Measurements from ENCODE around the gene MAGEA10.
"Not testable (repeated sequence)": the region's sequence is repeated elsewhere in the genome, so short reads cannot be mapped to it uniquely, and the experiment has no call there.

Gene MAGEA10

DNA sequence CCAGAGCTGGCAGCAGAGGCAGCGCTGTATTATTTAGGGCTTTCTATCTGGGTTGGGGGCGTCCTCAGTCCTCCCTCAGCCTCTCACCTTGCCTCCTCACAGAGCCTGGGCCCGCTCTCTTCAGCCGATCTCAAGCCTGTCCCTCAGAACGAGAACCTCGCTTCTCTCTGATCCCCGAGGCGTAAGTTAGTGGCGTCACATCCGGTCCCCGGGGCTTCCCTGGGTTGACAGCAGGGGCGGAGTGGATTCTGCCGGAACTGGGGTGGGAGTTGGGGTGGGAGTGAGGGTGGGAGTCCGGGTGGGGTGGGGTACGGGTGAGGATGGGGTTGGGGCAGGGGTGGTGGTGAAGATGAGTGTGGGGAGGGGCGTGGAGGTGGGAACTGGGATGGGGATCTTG is at the start of gene MAGEA10:
TSS of gene MAGEA10 (minus strand) at position 190 of the 397 bp plus-strand sequence. CDS start 2,957 bp downstream, outside the sequence.
- DNase-seq (ENCODE audit: low spot score), result no peak

DNA sequence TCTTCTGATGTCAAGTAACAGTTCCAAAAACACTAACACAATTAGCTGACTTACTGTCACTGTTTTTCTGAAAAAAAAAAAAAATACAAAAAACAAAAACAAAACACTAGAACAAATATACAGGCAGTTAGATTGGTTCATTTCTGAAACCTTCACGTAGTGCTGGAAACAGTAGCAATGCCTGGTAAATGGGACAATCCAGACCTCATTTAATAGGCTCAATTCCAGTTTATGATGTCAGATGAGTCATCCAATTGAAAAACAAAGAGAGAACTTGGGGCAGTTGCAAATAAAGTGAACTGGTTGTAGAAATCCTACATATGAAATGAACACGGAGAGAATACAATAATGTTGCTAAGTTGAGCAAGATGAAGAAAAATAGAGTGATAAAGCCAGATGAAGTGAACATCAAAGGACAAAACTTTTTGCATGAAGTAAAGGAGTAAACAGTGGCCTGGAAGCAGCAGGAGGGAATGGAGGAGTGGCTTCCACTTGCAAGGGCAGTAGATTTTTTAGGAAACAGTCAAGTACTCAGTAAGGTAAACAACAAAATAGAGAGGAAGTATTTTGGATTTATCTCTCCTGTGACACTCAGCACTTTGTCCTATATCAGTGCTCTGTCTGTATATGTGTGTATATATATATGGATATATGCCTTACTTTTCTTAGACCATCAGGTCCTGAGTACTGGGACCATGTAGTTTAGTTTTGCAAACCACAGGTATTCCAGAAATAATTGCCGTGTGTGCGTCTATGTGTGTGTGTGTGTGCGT is 39.3 kb upstream of the MAGEA10 start:
- no peak for DNase-seq (ENCODE audit: low spot score)

DNA sequence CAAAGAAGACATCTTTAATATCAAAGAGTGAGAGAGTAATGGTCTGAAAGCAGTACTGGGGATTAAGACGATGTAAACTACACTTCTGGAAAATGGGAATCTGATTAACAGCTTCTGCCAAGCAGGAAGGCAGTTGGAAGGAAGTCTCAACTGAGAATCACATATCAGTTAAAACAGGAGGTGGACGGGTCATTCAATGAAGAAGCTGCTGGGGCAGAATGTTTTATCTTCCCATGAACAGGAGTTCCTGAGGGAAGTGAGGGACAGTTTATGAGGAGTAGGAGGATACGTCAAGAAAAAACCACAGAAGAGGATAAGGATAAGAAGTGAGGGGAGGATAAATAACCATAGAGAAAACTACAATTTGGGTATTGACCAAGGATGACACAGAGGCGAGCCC is 38.7 kb upstream of the MAGEA10 start:
- DNase-seq (ENCODE audit: low spot score), result no peak

DNA sequence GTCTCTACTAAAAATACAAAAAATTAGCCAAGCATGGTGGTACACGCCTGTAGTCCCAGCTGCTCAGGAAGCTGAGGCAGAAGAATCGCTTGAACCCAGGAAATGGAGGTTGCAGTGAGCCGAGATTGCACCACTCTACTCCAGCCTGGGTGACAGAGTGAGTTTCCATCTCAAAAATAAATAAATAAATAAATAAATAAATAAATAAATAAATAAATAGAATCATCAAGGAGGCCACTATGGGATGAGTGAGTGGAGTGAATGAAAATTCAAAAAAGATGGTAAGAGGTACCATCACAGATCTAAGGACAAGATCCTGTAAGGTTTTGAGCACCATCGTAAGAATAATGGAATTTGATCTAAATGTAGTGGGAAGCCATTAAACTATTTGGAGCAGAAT is 37.5 kb upstream of the MAGEA10 start:
- not testable (repeated sequence) for DNase-seq (ENCODE audit: low spot score)

DNA sequence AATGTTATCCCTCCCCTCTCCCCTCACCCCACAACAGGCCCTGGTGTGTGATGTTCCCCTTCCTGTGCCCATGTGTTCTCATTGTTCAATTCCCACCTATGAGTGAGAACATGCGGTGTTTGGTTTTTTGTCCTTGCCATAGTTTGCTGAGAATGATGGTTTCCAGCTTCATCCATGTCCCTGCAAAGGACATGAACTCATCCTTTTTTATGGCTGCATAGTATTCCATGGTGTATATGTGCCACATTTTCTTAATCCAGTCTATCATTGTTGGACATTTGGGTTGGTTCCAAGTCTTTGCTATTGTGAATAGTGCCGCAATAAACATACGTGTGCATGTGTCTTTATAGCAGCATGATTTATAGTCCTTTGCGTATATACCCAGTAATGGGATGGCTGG is 35.5 kb upstream of the MAGEA10 start:
- DNase-seq (ENCODE audit: low spot score), result not testable (repeated sequence)

DNA sequence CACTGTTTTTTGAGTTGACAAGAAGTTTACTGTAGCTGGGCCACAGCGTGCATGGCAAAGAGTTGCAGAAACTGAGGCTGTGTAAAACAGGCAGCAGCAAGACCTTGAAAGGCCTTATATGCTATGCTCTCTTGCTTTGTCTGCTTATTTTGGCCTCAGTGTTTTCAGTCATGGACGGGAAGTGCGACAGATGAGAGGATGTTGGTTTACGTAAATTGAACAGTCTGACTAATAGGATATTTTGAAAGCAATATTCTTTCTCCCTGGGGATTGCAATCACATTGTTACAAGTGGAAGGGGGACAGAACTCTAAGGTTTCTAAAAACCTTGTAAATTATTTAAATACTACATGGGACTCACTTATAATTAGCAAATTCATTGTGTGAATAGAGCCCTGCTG is 32.2 kb upstream of the MAGEA10 start:
- no peak for DNase-seq (ENCODE audit: low spot score)

DNA sequence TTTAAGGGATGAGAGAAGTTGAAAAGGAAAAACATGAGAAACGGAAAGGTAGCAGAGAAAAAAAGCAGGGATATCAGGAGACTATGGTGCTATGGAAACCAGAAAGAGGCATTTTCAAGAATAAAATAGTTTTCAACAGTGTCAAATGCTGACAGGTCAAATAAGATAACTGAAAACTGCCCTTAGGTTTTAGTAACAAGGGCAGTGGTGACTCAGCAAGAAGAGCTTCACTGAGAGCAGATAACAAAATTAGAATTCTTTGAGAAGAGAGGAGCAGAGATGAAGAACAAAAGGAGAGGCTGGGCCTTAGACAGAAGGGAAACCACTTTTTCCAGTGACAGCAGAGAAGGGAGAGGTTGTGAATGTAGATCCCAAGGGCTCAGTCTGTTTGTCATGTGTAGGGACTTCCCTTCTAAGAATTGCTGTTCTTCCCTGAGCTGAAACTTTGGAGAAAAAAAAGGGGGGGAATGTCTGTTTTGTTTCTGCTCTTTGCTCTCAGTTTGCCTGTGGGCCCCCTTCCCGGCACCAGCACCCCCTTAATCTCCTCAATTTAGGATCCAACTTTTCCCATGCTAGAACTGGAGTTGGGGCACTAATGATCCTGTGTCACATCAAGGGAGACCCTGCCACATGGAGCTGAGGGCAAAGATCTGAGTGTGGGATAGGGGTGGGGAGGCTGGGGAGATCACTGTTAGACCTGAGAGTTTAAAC is 26.8 kb upstream of the MAGEA10 start:
- DNase-seq (ENCODE audit: low spot score), result no peak

DNA sequence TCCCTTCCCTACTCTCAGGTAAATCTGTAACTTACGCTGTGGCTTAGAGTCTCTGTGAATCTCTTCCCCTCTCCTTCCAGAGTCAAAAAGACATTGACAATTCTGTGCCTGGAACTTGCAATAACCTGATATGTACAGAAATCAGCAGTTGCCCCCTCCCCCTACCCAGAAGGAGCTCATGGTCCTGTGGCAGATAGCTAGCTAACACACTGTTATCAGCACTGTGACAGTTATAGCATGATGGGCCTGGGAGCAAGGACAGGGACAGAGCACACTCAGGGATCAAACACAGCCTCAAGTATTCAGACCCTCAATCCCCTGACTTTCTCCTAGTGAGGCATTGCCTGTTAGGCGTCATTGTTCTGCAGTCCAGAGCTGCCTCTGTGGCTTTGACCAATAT is 18.7 kb upstream of the MAGEA10 start:
- no peak for DNase-seq (ENCODE audit: low spot score)

DNA sequence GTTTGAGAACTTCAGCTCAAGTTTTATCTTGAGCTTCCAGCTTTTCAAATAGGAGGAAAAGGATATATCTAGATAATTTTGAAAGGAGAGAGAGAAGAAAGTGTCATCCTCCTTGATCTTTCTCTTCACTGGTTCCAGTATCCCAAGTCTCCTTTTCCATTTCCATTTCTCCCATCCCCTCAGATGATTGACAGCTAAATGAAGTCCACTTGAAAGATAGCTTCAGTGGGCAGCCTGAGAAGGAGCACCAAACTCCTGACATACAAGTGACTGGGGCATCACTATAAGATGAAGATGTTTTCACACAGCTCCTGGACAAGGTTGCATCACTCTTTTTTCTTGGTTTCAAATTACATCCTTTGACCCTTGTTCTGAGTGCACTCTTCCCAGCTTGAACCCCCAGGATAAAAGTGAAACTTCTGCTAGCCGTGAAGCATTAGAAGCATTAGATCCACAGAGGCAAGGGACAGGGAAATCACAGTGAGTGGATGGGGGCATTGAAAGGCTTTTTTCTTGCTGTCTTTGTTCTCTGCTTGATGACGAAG is 17.5 kb upstream of the MAGEA10 start:
- no peak for DNase-seq (ENCODE audit: low spot score)

DNA sequence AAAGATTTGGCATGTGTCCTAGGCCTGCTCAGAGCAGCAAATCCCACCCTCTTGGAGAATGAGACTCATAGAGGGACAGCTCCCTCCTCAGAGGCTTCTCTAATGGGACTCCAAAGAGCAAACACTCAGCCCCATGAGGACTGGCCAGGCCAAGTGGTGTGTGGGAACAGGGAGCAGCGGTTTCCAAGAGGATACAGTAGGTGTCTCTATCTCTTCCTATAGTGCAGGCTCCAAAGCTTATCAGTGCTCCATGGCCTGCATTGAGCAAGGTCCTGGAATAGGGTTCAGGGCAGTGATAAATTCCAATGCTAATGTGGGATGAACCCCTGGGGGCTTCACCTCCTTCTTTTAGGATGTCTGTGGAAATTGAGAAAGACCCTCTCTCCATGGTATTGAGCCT is 15.7 kb upstream of the MAGEA10 start:
- no peak for DNase-seq (ENCODE audit: low spot score)

DNA sequence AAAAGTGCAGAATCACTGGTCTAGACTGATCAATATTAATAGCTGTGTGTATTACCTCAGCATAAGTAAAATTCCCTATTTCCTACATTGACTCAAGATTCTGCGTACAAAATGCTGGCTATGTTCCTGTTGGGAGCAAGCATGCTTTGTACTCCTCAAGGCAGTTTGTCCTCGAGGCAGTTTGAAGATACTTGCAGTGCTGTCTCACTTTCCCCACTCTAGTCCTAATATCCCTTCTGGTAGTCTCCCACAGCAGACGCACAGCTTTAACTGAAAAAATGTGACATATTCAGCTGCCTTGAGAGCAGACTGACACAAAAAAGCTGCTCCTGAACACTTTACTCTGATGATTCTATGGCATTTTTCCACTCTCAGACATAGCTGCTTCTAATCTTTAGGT is 12.9 kb upstream of the MAGEA10 start:
- DNase-seq (ENCODE audit: low spot score), result no peak

DNA sequence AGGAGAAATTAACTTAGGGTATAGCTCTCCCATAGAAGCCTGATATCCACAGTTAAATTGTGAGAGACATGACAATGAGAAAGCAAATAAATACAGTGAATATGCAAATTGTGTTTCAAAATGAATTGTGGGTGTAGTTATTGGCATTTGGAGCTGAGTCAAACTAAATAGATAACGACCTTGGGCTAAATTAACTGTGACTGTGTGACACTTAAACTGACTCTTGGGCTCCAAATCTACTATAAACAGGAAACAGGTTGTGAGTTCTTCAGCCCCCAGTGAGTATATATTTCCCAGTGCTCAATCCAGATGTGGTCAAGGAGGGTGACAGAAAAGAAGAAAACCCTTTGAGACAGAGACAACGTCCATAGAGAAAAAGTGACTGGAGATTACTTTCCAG is 11.3 kb upstream of the MAGEA10 start:
- no peak for DNase-seq (ENCODE audit: low spot score)

DNA sequence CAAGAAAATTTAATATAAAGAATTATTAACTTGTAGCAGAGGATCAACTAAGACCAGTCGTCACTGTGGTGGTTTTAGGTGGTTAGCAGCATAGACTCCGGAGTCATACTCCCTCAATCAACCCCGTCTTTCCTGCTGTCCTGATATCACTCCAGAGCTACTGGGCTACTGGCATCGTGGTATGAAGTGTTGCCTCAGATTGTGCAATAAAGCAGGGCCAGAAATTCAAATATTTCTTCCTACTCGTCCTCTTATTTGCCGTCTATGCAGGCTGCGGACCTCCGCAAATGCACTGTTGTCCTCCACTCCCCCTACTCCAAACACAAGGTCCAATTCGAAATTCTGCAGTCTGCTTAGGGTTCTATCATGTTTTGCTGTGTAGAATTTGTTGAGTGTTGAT is 1.2 kb upstream of the MAGEA10 start:
- no peak for DNase-seq (ENCODE audit: low spot score)

DNA sequence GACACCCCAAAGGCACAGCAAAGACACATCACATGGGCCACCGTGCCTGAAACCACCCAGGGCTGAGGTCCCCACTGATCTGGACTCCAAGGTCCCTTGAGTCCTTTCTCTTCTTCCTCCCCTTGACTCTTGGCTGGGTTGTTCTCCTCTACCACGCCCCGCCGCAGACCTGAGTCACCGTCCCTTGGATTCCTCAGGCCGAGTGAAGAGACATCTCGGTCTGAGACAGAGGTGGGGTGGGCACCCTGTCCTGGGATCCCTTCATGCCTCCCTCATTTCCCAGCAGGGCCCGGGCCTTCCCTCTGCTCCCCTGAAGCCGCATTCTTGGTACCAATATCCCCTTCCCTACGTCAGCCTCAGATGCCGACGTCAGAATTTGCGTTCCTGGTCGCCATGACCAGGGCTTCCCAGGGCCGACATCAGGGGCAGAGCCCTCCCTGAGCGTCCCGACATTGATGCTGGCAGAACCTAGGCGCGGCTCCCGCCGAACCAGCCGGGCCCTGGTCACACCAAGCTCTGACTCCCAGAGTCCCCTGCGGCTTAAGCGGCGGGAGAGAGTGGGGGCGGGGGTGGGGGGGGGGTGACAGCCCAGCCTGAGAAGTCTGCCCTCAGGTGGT is 498 bp downstream of the MAGEA10 start:
- no peak for DNase-seq (ENCODE audit: low spot score)

DNA sequence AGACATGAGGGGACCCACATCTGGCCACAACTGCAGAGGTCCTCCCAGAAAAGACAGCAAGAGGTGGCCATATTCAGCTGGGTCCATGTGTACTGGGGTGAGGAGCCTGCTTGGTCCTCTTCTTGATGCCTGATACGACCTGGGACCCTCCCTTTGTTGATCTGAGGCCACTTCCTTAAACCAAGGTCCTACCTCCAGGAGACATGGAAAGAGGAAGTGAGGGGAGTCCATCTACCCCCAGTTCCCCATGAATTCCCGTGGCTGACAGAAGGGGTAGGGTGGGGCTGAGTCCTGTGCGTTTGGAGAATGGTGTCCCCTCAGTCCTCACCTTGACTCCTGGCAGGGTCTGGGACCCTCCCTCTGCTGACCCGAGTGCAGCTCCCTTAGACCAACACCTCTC is 2.1 kb downstream of the MAGEA10 start:
- no peak for DNase-seq (ENCODE audit: low spot score)

DNA sequence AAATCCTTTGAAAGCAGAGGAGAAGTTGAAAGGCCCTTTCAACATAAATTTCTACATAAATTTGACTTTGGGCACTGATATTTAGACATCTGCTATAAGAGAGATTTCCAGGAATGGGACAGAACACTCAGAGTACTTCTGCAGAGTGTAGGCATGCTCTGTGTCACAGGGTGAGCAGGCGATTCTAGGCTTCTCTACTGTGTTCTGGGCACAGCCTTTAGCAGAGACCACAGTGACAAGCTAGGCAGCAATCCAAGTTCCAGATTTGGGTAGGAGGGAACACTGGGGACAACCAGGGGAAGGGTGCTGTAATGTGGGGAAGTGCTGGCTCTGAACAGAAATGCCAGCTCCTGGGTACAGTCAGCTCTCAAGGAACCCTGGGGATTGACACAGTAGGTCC is 6.9 kb downstream of the MAGEA10 start:
- DNase-seq (ENCODE audit: low spot score), result no peak

DNA sequence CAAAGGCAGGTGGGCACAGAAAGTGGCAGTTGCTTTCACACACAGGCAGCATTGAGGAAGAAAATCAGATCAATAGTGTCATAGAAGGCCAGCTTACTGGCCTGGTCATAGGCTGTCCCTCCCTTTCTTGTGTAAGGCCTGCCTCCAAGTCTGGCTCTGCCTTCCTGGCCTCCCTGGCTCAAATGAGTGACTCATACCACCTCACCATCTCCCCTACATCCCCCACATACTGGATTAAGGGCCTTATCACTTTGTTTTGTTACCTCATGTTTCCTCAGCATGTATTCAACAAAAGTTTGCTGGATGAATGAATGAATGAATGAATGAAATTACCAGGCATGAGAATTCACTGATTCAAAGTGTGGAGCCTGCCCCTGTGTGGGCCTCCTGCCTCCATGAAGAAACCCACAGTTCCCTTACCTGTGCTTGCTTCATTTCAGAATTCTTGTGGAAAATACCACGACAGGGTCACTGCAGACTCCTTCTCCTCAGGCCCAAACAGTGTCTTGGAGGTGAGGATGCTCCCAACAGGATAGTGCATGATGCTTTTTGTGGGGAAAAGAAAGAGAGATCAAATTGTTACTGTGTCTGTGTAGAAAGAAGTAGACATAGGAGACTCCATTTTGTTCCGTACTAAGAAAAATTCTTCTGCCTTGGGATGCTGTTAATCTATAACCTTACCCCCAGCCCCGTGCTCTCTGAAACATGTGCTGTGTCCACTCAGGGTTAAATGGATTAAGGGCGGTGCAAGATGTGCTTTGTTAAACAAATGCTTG is 9.1 kb downstream of the MAGEA10 start:
- not testable (repeated sequence) for DNase-seq (ENCODE audit: low spot score)

DNA sequence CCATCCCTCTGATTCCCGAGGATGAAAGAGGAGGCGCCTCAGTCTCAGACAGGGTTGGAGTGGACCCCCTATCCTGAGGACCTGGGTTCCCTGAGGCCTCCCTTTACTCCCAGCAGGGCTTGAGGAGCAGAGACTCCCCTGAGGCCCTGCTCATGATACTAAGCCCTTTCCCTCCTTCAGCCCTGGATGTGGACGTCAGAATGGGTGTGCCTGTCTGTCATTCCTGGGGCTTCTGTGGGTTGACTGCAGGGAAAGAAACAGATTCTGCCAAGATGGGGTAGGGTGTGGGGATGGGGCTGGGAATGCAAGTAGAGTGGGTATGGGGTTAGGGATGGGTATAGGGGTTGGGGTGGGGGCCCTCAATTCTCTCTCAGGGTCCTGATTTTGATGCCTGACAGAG is 21.1 kb downstream of the MAGEA10 start:
- no peak for DNase-seq (ENCODE audit: low spot score)

DNA sequence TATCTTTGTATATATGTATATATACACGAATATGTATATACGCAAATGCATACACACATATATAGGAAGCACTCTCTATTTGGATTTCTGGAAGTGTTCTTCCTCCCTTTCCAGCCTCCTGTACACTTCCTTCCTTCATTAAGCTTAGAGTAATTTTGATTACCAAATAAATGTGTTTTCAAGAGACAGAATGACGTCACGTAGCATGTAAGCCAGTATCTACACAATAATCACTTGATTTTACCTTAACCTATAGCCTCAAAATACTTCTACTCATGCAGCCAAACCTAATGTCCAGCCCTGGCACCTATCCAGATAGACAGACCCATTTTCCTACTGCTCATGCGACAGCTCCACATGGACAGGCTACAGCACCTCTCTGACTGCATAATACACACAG is 29.9 kb downstream of the MAGEA10 start:
- no peak for DNase-seq (ENCODE audit: low spot score)

DNA sequence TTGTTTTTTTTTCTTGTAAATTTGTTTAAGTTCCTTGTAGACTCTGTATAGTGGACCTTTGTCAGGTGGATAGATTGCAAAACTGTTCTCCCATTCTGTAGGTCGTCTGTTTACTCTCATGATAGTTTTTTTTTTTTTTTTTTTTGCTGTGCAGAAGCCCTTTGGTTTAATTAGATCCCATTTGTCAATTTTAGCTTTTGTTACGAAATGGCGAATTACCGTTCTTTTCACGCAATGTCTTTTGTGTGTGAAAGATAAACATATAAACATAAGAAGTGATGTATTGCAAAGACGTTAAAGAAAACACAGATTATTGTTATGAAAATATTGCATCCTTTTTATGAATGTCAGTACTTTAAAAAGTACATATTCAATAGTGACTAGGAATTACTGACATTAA is 34.5 kb downstream of the MAGEA10 start:
- no peak for DNase-seq (ENCODE audit: low spot score)

DNA sequence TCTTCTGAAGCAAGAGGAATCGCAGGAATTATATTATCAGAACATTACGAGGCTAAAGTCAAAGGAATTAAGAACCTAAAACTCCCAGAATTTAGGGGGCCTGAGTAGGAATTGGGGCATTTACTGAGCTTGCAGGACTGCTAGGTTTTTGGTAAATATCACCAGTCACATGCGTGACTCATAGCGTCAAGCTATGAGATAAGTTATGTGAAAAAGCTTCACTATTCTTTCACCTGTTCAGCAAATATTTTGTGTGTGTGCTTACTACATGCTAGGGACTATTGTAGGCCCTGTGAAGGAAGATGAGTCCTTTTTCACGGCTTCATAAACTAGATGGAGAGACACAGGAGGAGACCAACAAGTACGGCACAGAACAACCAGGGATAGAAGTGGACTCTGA is 52.2 kb downstream of the MAGEA10 start:
- no peak for DNase-seq (ENCODE audit: low spot score)
